ENCODE data around the gene RFTN1.

DNA sequence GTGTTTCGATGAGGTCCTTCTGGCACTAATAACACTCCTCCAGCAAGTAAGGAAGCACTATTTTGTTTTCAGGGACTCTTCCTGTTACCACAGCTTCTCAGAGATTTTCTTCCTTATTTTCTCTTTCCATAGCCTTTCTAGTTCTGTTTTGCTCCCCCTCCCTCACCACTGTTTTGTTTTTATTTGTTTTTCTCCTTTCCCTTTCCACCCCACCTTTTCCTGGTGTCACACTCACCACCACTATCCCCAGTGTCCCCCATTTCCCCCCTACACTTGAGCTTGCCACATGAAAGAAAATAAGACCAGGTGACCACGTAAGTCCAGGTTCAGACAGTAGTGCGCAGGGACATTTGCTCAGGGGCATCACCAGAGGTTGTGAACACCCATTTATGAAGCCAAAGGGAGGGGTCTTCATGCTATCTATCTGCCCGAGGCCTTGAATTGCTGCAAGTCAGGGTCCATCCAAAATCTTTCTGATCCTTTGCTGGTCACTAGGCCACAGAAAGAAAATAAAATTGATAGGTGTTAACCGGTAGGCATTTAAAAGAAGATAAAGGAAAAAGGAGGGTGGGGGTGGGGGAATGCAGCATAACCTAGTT is 1.4 kb upstream of the RFTN1 start:
- TF ChIP-seq CTCF (IDR thresholded peaks at IDR 0.05) (no peak), EP300 (IDR thresholded peaks at IDR 0.05) (no peak), POLR2A (IDR thresholded peaks at IDR 0.05) (no peak)

Data from suprapubic skin (tissue), 3 donors.